Ascending aorta (tissue), 2 donors: ENCODE data around the gene ACAD9. TPM values are rescaled to one million over a fixed set of nuclear protein-coding genes. Genes with fewer than 3 reads are reported as not detected.

Experiments used
- DNase-seq, 2 donors: peaks; one replicate each; pipeline ENCODE4 v3.0.0-alpha.2; 2019; ENCODE audit warnings: low spot score in 2 of 2
- H3K27ac ChIP-seq, 2 donors: fragments of 200-600 bp; sonication (generic); one replicate each; pipeline ENCODE4 v1.5.1; 2016 to 2017; ENCODE audit warnings: mild to moderate bottlenecking in 1 of 2
- H3K27me3 ChIP-seq: fragments of 200-600 bp; sonication (generic); one replicate; pipeline ENCODE4 v1.5.1; 2017
- H3K36me3 ChIP-seq, 2 donors: fragments of 200-600 bp; sonication (generic); one replicate each; pipeline ENCODE4 v1.5.1; 2016
- H3K4me1 ChIP-seq, 2 donors: fragments of 200-600 bp; sonication (generic); one replicate each; pipeline ENCODE4 v1.5.1; 2016 to 2017; ENCODE audit warnings: mild to moderate bottlenecking in 1 of 2
- H3K4me3 ChIP-seq, 2 donors: fragments of 200-600 bp; sonication (generic); one replicate each; pipeline ENCODE4 v1.5.1; 2016 to 2017; ENCODE audit warnings: mild to moderate bottlenecking in 1 of 2
- H3K9me3 ChIP-seq, 2 donors: fragments of 200-600 bp; sonication (generic); one replicate each; pipeline ENCODE4 v1.5.1; 2016
- CTCF ChIP-seq, 3 experiments: fragments of 200-600 bp in 2 of 3; fragments of 450-650 bp in 1 of 3; sonication (generic) in 2 of 3; IDR thresholded peaks; one replicate each; pipeline ENCODE4 v1.5.1; 2016 to 2019; ENCODE audit warnings: antibody characterized with exemption in 3 of 3, mild to moderate bottlenecking in 1 of 3, moderate library complexity in 1 of 3
- intact Hi-C: fragments of 100-400 bp; cut with DNase I; formaldehyde crosslinking; loops from one replicate; pipeline ENCODE4 v1.15.1; 2023
- total RNA-seq: library from RNA; depleted of rRNA; stranded (reverse); fragments of >200 nt; gene quantifications from one replicate; pipeline ENCODE4 v1.1.0, GENCODE V29; 2016

The ACAD9 gene
- total RNA-seq, 1 donor from 2014 or later, result 23.4 TPM

- H3K4me1 ChIP-seq, result no peaks in the 10 kb centered on the region
- TF ChIP-seq CTCF (IDR thresholded peaks at IDR 0.05), result no peak
- no peak overlapping the region for H3K4me3 ChIP-seq
- H3K27ac ChIP-seq, result no peak overlapping the region
- DNase-seq, result no peak
- H3K27me3 ChIP-seq, result no peaks in the 10 kb centered on the region
- intact Hi-C loops, result no loop called here
- peaks cover 90 to 98% of the 10 kb centered on the region in 2 donors for H3K36me3 ChIP-seq
- H3K9me3 ChIP-seq, result no peaks in the 10 kb centered on the region
Measured at GRCh38 chr3:128908951-128909350, 29.5 kb downstream of the ACAD9 start.

- Histone ChIP-seq H3K4me1 (no peaks in the 10 kb centered on the region), H3K36me3 (peaks cover 85 to 97% of the 10 kb centered on the region in 2 donors), H3K4me3 (no peak overlapping the region), H3K27me3 (no peaks in the 10 kb centered on the region), H3K27ac (no peak overlapping the region), H3K9me3 (no peaks in the 10 kb centered on the region)
- DNase-seq, result no peak
- intact Hi-C loops, result no loop called here
- TF ChIP-seq CTCF (IDR thresholded peaks at IDR 0.05), result no peak
Measured at GRCh38 chr3:128910006-128910405, 30.6 kb downstream of the ACAD9 start.

GRCh38 chr3:128911911-128912310 is 32.5 kb downstream of the ACAD9 start:
- no peak for TF ChIP-seq CTCF (IDR thresholded peaks at IDR 0.05)
- H3K27ac ChIP-seq, result no peak overlapping the region
- intact Hi-C loops, result no loop called here
- H3K4me1 ChIP-seq, result no peaks in the 10 kb centered on the region
- no peaks in the 10 kb centered on the region for H3K9me3 ChIP-seq
- no peak overlapping the region for H3K4me3 ChIP-seq
- peaks cover 68 to 88% of the 10 kb centered on the region in 2 donors for H3K36me3 ChIP-seq
- H3K27me3 ChIP-seq, result no peaks in the 10 kb centered on the region
- DNase-seq, result no peak

- intact Hi-C loops, result no loop called here
- no peak overlapping the region for H3K4me3 ChIP-seq
- H3K27me3 ChIP-seq, result no peaks in the 10 kb centered on the region
- H3K9me3 ChIP-seq, result no peaks in the 10 kb centered on the region
- H3K4me1 ChIP-seq, result no peaks in the 10 kb centered on the region
- H3K27ac ChIP-seq, result no peak overlapping the region
- DNase-seq, result no peak
- peaks cover 37 to 56% of the 10 kb centered on the region in 2 donors for H3K36me3 ChIP-seq
- TF ChIP-seq CTCF (IDR thresholded peaks at IDR 0.05), result no peak
Measured at GRCh38 chr3:128914966-128915645, 35.7 kb downstream of the ACAD9 start.

GRCh38 chr3:128917291-128917690 is 37.9 kb downstream of the ACAD9 start:
- Histone ChIP-seq H3K27ac (no peak overlapping the region), H3K27me3 (no peaks in the 10 kb centered on the region), H3K4me1 (no peaks in the 10 kb centered on the region), H3K4me3 (no peak overlapping the region), H3K36me3 (peaks cover 24 to 36% of the 10 kb centered on the region in 2 donors), H3K9me3 (no peaks in the 10 kb centered on the region)
- peak in 1 of 3 experiments; percentile 24 for TF ChIP-seq CTCF (IDR thresholded peaks at IDR 0.05)
- peak in 1 of 2 donors; percentile 12 for DNase-seq
- intact Hi-C loops, result no loop called here
